ENCODE measurements around the gene PARP9. TPM values are rescaled to one million over a fixed set of nuclear protein-coding genes. Genes with fewer than 3 reads are reported as not detected.

The PARP9 gene
- total RNA-seq, 2 donors from 2014 or later = 9.2 to 14.5 TPM

GRCh38 chr3:122589297-122589696 lies 25.2 kb upstream of the PARP9 start:
- no peak for TF ChIP-seq CTCF (IDR thresholded peaks at IDR 0.05)
- Histone ChIP-seq H3K9me3 (no peaks in the 10 kb centered on the region), H3K27ac (no peak overlapping the region), H3K4me3 (no peak overlapping the region), H3K27me3 (no peaks in the 10 kb centered on the region), H3K36me3 (no peaks in the 10 kb centered on the region), H3K4me1 (no peaks in the 10 kb centered on the region)
- no peak for DNase-seq (ENCODE audit: low spot score)

- H3K9me3 ChIP-seq = peaks cover 0 to 14% of the 10 kb centered on the region in 2 donors
- TF ChIP-seq CTCF (IDR thresholded peaks at IDR 0.05) = no peak
- no peaks in the 10 kb centered on the region for H3K27me3 ChIP-seq
- no peak for DNase-seq (ENCODE audit: low spot score)
- no peaks in the 10 kb centered on the region for H3K4me1 ChIP-seq
- no peak overlapping the region for H3K27ac ChIP-seq
- no peaks in the 10 kb centered on the region for H3K36me3 ChIP-seq
- no peak overlapping the region for H3K4me3 ChIP-seq
These were observed 23.5 kb upstream of the PARP9 start for GRCh38 chr3:122587572-122587971.

- H3K27ac ChIP-seq = no peak overlapping the region
- H3K9me3 ChIP-seq = peaks cover 6 to 20% of the 10 kb centered on the region in 2 donors
- no peak for DNase-seq (ENCODE audit: low spot score)
- no peak overlapping the region for H3K4me3 ChIP-seq
- no peaks in the 10 kb centered on the region for H3K4me1 ChIP-seq
- H3K27me3 ChIP-seq = no peaks in the 10 kb centered on the region
- no peaks in the 10 kb centered on the region for H3K36me3 ChIP-seq
- TF ChIP-seq CTCF (IDR thresholded peaks at IDR 0.05) = no peak
These were observed 22.8 kb upstream of the PARP9 start for GRCh38 chr3:122586773-122587485.

DNA sequence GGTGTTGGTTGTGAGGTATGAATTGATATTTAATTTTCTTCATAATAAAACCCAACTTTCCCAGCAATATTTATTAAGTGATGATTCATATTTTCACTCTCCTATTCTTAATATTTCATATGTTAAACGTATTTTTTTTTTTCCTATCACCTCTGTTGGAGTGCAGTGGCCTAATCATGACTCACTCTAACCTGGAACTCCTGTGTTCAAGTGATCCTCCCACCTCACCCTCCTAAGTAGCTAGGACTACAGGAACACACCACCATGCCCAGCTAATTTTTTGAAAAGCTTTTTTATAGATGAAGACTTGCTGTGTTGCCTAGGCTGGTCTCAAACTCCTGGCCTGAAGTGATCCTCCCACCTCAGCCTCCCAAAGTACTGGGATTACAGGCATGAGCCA lies 22.0 kb upstream of the PARP9 start:
- no peak for DNase-seq (ENCODE audit: low spot score)
- H3K36me3 ChIP-seq = no peaks in the 10 kb centered on the region
- no peaks in the 10 kb centered on the region for H3K4me1 ChIP-seq
- H3K9me3 ChIP-seq = peaks cover 7 to 28% of the 10 kb centered on the region in 2 donors
- H3K27ac ChIP-seq = no peak overlapping the region
- no peak overlapping the region for H3K4me3 ChIP-seq
- no peaks in the 10 kb centered on the region for H3K27me3 ChIP-seq
- TF ChIP-seq CTCF (IDR thresholded peaks at IDR 0.05) = no peak

DNA sequence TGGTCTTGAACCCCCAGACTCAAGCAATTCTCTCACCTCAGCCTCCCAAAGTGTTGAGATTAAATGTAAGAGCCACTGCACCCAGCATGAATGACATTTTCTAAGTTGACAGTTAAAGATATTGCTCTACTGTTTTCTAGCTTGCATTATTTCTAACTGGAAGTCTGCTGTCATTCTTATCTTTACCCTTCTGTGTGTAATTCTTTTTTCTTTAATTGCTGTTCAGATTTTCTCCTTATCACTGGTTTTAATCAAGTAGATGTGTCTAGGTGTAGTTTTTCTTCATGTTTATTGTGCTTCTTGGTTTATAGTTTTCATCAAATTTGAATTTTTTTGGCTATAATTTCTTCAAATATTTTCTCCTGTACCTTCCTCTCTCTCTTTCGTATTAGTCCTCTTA lies 18.3 kb upstream of the PARP9 start:
- Histone ChIP-seq H3K4me3 (no peak overlapping the region), H3K36me3 (no peaks in the 10 kb centered on the region), H3K27ac (no peak overlapping the region), H3K27me3 (no peaks in the 10 kb centered on the region), H3K4me1 (no peaks in the 10 kb centered on the region), H3K9me3 (peaks cover 7 to 30% of the 10 kb centered on the region in 2 donors)
- no peak for DNase-seq (ENCODE audit: low spot score)
- TF ChIP-seq CTCF (IDR thresholded peaks at IDR 0.05) = no peak

GRCh38 chr3:122581622-122582021 lies 17.5 kb upstream of the PARP9 start:
- no peak for TF ChIP-seq CTCF (IDR thresholded peaks at IDR 0.05)
- Histone ChIP-seq H3K9me3 (peaks cover 7 to 30% of the 10 kb centered on the region in 2 donors), H3K4me1 (no peaks in the 10 kb centered on the region), H3K4me3 (no peak overlapping the region), H3K27me3 (no peaks in the 10 kb centered on the region), H3K36me3 (no peaks in the 10 kb centered on the region), H3K27ac (no peak overlapping the region)
- no peak for DNase-seq (ENCODE audit: low spot score)

Measured in right atrium auricular region (tissue), 2 donors.